HFF-Myc (cell line): ENCODE measurements around the gene LIM2.
"Not testable (repeated sequence)": the region's sequence is repeated elsewhere in the genome, so short reads cannot be mapped to it uniquely, and the experiment has no call there.

Source experiments
- DNase-seq: peaks from one replicate; pipeline ENCODE4 v3.0.0-alpha.2; 2011; ENCODE audit warnings: low read depth; ENCODE audit errors: extremely low read depth
- H3K4me3 ChIP-seq: replicated peaks from 2 replicates; pipeline ENCODE4 v1.5.1; 2011; ENCODE audit warnings: low read depth, mild to moderate bottlenecking, control low read depth, low read length
- TF ChIP-seq, protein P1 (sequence below): IDR thresholded peaks from 2 replicates; pipeline ENCODE4 v1.5.1; 2012; ENCODE audit warnings: mild to moderate bottlenecking, low read depth, low read length, control low read depth; ENCODE audit errors: missing control alignments

LIM2 gene

DNA sequence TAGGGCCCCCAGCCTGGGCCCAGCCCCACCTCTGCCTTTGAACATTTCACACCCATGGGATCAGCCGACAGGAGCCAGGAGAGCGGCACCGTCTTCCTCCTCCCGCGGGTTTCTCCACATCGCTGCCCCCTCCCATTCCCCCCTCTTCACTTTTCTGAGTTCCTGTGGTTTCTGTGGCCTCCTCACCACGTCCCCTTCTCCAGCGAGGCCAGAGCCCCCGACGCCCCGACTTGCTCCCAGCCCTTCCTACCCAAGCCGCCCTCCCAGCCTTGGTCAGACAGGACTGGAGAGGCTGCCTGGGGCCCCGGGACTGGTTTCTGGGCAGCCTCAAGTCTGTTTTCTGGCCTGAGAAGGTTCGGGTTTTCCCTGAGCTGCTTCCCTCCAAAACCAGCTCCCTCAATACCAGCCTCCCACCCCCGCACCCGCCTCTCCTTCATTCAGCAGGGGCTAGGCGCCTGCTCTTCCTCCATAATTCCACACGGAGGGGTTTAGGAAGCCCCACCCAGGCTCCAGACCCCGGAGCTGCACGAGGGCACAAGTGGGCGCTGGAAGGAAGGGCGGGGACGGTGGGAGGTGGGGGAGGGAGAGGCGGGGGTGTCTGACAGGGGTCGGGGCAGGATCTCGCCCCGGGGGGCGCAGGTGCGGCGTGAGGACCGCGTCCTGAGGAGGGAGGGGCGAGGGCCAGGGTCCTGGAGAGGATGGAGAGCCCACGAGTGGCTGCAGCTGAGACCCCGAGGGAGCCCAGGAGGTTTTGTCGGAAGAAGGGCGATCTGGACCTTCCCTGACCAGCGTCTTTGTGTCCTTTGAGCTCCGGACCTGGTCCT is 33.7 kb upstream of the LIM2 start:
- TF ChIP-seq, protein P1, sequence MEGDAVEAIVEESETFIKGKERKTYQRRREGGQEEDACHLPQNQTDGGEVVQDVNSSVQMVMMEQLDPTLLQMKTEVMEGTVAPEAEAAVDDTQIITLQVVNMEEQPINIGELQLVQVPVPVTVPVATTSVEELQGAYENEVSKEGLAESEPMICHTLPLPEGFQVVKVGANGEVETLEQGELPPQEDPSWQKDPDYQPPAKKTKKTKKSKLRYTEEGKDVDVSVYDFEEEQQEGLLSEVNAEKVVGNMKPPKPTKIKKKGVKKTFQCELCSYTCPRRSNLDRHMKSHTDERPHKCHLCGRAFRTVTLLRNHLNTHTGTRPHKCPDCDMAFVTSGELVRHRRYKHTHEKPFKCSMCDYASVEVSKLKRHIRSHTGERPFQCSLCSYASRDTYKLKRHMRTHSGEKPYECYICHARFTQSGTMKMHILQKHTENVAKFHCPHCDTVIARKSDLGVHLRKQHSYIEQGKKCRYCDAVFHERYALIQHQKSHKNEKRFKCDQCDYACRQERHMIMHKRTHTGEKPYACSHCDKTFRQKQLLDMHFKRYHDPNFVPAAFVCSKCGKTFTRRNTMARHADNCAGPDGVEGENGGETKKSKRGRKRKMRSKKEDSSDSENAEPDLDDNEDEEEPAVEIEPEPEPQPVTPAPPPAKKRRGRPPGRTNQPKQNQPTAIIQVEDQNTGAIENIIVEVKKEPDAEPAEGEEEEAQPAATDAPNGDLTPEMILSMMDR: no peak
- no peak overlapping the region for H3K4me3 ChIP-seq
- no peak for DNase-seq

DNA sequence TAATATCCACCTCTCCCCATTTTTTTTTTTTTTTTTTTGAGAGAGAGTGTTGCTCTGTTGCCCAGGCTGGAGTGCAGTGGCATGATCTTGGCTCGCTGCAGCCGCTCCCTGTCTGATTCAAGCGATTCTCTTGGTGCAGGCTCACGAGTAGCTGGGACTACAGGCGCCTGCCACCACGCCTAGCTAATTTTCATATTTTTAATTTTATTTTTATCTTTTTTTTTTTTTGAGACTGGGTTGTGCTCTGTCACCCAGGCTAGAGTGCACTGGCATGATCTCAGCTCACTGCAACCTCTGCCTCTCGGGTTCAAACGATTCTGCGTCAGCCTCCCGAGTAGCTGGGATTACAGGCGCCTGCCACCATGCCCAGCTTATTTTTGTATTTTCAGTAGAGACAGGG is 32.7 kb upstream of the LIM2 start:
- not testable (repeated sequence) for DNase-seq, H3K4me3 ChIP-seq

DNA sequence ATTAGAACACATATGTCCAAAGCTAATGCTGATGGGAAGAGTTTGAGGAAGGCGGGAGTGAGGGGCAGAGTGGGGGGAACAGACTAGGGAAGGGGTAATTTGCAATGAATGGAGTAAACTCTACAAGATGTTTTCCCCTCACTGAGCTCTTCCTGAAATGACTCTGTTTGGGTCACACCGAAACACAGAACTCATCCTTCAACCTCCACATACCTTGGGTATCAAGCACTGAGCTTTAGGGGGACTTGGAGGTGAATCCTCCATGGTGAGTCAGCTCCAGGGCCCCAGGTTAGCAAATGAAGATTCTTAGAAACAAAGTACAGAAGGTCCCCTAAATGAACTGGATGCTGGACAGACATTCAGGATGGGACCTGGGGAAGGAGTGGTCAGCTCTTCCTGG is 30.9 kb upstream of the LIM2 start:
- H3K4me3 ChIP-seq: no peak overlapping the region
- no peak for DNase-seq
- TF ChIP-seq, protein P1: no peak

DNA sequence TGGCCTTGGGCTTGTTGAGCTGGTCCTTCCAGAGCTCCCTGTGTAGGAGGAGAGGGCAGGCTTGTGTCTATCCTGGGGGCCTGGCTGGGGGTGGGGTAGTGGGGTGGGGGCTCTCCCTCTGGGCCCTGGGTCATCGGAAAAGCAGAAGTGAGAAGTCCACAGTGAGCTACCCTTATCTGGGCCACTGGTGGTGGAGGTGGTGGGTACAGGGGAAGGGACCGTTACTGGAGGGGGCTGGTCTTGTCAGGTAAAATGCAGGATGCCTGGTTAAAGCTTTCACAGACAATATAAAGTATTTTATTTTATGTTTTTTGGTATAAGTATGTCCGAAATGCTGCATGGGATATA is 30.0 kb upstream of the LIM2 start:
- DNase-seq: no peak
- TF ChIP-seq, protein P1: no peak
- no peak overlapping the region for H3K4me3 ChIP-seq

DNA sequence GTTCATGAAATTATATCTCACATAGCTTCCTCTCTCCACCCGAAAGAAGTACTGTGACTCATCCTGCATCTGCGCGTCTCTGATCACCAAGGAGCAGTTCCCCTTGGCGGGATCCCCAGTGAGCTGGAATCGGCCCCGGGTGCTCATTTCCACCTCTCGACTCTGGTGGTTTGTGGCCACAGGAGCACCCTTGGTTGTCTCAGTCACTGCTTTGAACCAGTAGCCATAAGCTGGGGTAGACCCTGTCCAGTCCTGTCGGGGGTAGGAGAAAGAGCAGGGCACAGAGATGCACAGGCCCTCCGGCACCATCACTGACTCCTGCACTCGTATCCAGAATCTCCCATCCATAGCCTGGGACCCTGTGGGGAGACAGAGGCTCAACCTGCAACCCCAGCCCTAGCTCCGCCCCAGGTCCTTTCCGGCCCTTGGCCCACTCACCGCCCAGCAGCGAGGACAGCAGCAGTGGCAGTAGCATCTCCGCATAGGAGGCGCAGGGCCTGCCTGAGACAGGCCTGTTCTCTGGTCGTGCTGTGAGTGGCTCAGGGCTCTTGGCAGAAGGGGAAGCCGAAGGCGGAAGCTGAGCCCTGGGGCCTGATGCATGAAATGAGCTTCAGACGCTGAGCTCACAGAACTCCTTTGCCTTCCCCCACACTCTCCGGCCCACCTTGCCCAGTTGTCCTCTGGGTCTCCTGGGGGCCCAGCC is 29.5 kb upstream of the LIM2 start, which contains the start of gene SIGLEC10:
Gene SIGLEC10 (minus strand): TSS at position 536 of the 703 bp plus-strand sequence. CDS start 61 bp downstream, at position 475.
- H3K4me3 ChIP-seq: no peak within 1 kb of the TSS
- TF ChIP-seq, protein P1: no peak
- DNase-seq: no peak

DNA sequence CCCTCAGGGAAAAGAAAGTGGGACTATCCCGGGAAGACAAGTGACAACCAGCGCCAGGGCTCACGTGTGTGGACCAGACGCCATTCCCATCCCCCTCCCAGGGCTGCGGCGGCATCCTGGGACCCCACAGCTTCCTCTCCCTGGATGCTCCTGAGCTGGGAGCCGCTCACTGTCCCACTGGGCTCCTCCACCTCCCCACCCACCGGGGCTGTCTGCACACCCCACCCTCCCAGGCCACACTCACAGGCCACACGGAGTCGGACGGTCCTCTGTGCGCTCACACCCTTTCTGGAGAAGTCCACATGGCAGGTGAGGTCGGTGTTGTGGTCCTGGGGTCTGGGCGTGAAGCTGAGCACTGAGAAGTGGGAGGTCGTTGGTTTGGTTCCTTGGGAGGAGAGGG is 28.6 kb upstream of the LIM2 start:
- DNase-seq, H3K4me3 ChIP-seq: not testable (repeated sequence)

DNA sequence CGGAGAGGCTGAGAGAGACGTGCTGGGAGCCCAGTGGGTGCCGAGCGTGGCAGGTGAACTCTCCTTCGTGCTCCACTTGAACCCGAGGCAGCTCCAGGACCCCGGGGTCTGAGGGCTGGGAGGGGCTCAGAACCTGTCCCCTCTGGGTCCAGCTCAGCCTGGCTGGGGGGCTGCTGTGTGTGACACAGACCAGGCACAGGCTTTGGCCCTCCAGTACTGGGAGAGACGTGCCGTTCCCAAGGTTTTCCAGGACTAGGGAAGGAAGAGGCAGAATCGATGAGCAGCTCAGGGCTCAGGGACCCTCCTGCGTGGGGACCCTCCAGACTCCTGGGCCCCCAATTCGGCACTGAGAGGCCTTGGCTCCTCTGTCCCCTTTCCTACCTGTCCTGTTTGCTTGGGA is 27.4 kb upstream of the LIM2 start:
- TF ChIP-seq, protein P1: no peak
- DNase-seq: no peak

More for the DNA sequence above, 27.4 kb upstream of the LIM2 start:
- H3K4me3 ChIP-seq: no peak overlapping the region
